SK-N-SH treated with all-trans-retinoic acid at 6 μM for 48 hours (cell line): Measurements from ENCODE around the gene DENND1A.

Experiments
- ATAC-seq: fragments of 200-7000 bp; cut with Tn5 transposase; 3 replicates; pipeline ENCODE4 v1.9.1; 2020; ENCODE audit warnings: mild to moderate bottlenecking, moderate library complexity
- ARNTL ChIP-seq: fragments of 450-650 bp; formaldehyde crosslinking; IDR thresholded peaks from 2 replicates; pipeline ENCODE4 v1.5.0; 2020; ENCODE audit warnings: low read depth, mild to moderate bottlenecking, moderate library complexity, borderline replicate concordance
- CSDC2 ChIP-seq: fragments of 250-450 bp; sonication (Bioruptor Pico); IDR thresholded peaks from 2 replicates; pipeline ENCODE4 v1.5.0; 2020; ENCODE audit warnings: mild to moderate bottlenecking, moderate library complexity
- ESRRG ChIP-seq: fragments of 250-450 bp; sonication (Bioruptor Pico); IDR thresholded peaks from 2 replicates; pipeline ENCODE4 v1.6.1; 2021; ENCODE audit warnings: mild to moderate bottlenecking
- GLIS3 ChIP-seq: fragments of 250-450 bp; sonication (Bioruptor Pico); IDR thresholded peaks from 2 replicates; pipeline ENCODE4 v1.5.0; 2020; ENCODE audit warnings: mild to moderate bottlenecking, moderate library complexity
- ISL1 ChIP-seq: fragments of 250-450 bp; sonication (Bioruptor Pico); IDR thresholded peaks from 2 replicates; pipeline ENCODE4 v2.1.2; 2022; ENCODE audit warnings: mild to moderate bottlenecking, moderate library complexity
- OSR1 ChIP-seq: fragments of 250-450 bp; sonication (Bioruptor Pico); IDR thresholded peaks from 2 replicates; pipeline ENCODE4 v1.8.0; 2022; ENCODE audit warnings: moderate library complexity, mild to moderate bottlenecking, inconsistent platforms
- PPARA ChIP-seq: fragments of 250-450 bp; sonication (Bioruptor Pico); IDR thresholded peaks from 2 replicates; pipeline ENCODE4 v1.5.0; 2020; ENCODE audit warnings: mild to moderate bottlenecking, borderline replicate concordance
- RARB ChIP-seq: fragments of 250-450 bp; sonication (Bioruptor Pico); IDR thresholded peaks from 2 replicates; pipeline ENCODE4 v1.8.0; 2021; ENCODE audit warnings: mild to moderate bottlenecking, moderate library complexity
- SNAI2 ChIP-seq: fragments of 250-450 bp; sonication (Bioruptor Pico); IDR thresholded peaks from 2 replicates; pipeline ENCODE4 v1.5.0; 2020; ENCODE audit warnings: mild to moderate bottlenecking, moderate library complexity
- TCF4 ChIP-seq: fragments of 250-450 bp; sonication (Bioruptor Pico); IDR thresholded peaks from 2 replicates; pipeline ENCODE4 v1.8.0; 2021; ENCODE audit warnings: mild to moderate bottlenecking, moderate library complexity, borderline replicate concordance
- TOX ChIP-seq: fragments of 250-450 bp; sonication (Bioruptor Pico); IDR thresholded peaks from 2 replicates; pipeline ENCODE4 v1.8.0; 2021; ENCODE audit warnings: mild to moderate bottlenecking, moderate library complexity, borderline replicate concordance
- ZC3H10 ChIP-seq: fragments of 250-450 bp; sonication (Bioruptor Pico); IDR thresholded peaks from 2 replicates; pipeline ENCODE4 v1.5.1; 2021; ENCODE audit warnings: mild to moderate bottlenecking, moderate library complexity
- ZFP3 ChIP-seq: fragments of 250-450 bp; sonication (Bioruptor Pico); IDR thresholded peaks from 2 replicates; pipeline ENCODE4 v1.5.0; 2020; ENCODE audit warnings: mild to moderate bottlenecking, moderate library complexity
- ZFP30 ChIP-seq: fragments of 450-650 bp; formaldehyde crosslinking; IDR thresholded peaks from 2 replicates; pipeline ENCODE4 v1.5.0; 2022; ENCODE audit warnings: mild to moderate bottlenecking, moderate library complexity
- ZNF70 ChIP-seq: fragments of 450-650 bp; formaldehyde crosslinking; IDR thresholded peaks from 2 replicates; pipeline ENCODE4 v1.5.0; 2020; ENCODE audit warnings: mild to moderate bottlenecking, moderate library complexity
- ZNF8 ChIP-seq: fragments of 450-650 bp; formaldehyde crosslinking; IDR thresholded peaks from 2 replicates; pipeline ENCODE4 v1.5.0; 2020; ENCODE audit warnings: mild to moderate bottlenecking, moderate library complexity
- TF ChIP-seq, protein P1 (sequence below): fragments of 250-450 bp; sonication (Bioruptor Pico); IDR thresholded peaks from 2 replicates; pipeline ENCODE4 v1.5.0; 2020; ENCODE audit warnings: mild to moderate bottlenecking, moderate library complexity
- TF ChIP-seq, protein P2 (sequence below): fragments of 250-450 bp; sonication (Bioruptor Pico); IDR thresholded peaks from 2 replicates; pipeline ENCODE4 v1.8.0; 2021; ENCODE audit warnings: low read depth, mild to moderate bottlenecking, moderate library complexity, borderline replicate concordance
- TF ChIP-seq, protein P3 (sequence below): fragments of 250-450 bp; sonication (Bioruptor Pico); IDR thresholded peaks from 2 replicates; pipeline ENCODE4 v1.5.1; 2020; ENCODE audit warnings: low read depth, mild to moderate bottlenecking, moderate library complexity

Gene DENND1A

DNA sequence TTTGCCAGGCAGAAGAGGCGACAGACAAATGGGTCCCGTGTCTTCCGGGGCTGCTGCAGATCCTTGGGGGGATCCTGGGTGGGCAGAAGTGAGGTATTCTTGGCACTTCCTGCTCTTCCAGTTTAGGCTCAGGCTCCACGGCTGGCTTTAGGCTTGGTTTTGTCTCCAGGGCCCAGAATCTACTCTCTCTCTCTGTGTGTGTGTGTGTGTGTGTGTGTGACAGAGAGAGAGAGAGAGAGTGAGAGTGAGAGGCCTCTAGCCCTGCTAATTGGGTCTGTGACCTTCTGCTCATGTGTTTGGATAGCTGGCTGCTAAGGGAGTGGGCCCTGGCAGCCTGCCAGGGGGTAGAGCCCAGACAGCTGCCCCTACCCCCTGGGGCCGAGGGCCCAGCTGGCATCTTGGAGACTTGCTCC, 534.6 kb downstream of the DENND1A start:
- no peak; the same call in 2 of the 3 replicates for ATAC-seq
- TF ChIP-seq ZNF8 (CRISPR knock-in tag) (no peak), ZNF70 (CRISPR knock-in tag) (no peak), ISL1 (CRISPR knock-in tag) (no peak), TOX (CRISPR knock-in tag) (no peak), ZFP30 (CRISPR knock-in tag) (no peak)
- TF ChIP-seq, protein P1, sequence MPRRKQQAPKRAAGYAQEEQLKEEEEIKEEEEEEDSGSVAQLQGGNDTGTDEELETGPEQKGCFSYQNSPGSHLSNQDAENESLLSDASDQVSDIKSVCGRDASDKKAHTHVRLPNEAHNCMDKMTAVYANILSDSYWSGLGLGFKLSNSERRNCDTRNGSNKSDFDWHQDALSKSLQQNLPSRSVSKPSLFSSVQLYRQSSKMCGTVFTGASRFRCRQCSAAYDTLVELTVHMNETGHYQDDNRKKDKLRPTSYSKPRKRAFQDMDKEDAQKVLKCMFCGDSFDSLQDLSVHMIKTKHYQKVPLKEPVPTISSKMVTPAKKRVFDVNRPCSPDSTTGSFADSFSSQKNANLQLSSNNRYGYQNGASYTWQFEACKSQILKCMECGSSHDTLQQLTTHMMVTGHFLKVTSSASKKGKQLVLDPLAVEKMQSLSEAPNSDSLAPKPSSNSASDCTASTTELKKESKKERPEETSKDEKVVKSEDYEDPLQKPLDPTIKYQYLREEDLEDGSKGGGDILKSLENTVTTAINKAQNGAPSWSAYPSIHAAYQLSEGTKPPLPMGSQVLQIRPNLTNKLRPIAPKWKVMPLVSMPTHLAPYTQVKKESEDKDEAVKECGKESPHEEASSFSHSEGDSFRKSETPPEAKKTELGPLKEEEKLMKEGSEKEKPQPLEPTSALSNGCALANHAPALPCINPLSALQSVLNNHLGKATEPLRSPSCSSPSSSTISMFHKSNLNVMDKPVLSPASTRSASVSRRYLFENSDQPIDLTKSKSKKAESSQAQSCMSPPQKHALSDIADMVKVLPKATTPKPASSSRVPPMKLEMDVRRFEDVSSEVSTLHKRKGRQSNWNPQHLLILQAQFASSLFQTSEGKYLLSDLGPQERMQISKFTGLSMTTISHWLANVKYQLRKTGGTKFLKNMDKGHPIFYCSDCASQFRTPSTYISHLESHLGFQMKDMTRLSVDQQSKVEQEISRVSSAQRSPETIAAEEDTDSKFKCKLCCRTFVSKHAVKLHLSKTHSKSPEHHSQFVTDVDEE (CRISPR knock-in tag) = no peak
- TF ChIP-seq, protein P2, sequence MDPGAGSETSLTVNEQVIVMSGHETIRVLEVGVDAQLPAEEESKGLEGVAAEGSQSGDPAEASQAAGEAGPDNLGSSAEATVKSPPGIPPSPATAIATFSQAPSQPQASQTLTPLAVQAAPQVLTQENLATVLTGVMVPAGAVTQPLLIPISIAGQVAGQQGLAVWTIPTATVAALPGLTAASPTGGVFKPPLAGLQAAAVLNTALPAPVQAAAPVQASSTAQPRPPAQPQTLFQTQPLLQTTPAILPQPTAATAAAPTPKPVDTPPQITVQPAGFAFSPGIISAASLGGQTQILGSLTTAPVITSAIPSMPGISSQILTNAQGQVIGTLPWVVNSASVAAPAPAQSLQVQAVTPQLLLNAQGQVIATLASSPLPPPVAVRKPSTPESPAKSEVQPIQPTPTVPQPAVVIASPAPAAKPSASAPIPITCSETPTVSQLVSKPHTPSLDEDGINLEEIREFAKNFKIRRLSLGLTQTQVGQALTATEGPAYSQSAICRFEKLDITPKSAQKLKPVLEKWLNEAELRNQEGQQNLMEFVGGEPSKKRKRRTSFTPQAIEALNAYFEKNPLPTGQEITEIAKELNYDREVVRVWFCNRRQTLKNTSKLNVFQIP (CRISPR knock-in tag) = no peak

DNA sequence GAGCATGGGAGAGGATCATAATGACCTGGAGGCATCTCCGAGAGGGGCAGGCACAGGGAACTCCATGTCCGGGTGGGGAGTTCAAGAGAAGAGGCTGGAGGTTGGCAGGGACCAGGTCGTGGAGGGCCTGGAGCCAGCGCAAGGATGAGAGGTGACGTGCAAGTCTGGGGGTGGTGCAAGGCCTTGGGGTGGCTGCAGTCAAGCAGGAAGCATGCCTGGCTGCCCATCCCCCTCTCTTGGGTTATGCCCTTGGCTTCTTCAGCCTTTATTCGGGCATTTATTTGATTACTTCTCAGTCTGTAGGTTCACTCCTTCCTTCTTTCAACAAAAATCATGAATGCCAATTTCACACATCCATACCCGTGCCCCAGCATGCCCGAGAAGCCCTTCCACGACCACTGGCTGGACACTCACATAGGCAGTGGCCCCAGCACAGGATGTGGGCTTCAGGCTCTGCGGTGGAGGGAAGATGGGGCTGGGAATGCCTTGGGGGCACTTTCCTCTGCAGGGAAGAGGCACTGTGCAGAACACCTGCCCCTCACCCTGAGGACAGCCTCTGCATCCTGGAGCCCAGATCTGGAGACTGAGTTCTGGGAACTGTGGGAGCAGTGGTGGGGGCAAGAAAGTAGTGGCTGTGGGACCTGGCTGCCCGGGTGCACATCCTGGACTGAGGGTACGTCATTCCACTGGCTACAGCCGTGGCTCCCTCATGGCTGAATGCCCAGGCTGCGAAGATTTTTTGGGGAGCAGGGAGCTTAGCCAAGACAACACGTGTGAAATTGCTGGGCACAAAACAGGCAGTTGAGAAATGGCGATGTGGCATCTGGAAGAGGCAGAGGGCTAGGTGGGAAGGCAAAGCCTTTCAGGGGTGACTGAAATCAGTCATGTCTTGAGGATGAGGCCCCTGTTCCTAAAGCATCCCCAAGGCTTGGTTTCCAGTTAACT, 535.4 kb downstream of the DENND1A start:
- TF ChIP-seq OSR1 (no peak), ZFP3 (no peak), TCF4 (CRISPR knock-in tag) (no peak), GLIS3 (no peak)
- TF ChIP-seq, protein P2 (CRISPR knock-in tag) = no peak
- TF ChIP-seq, protein P3, sequence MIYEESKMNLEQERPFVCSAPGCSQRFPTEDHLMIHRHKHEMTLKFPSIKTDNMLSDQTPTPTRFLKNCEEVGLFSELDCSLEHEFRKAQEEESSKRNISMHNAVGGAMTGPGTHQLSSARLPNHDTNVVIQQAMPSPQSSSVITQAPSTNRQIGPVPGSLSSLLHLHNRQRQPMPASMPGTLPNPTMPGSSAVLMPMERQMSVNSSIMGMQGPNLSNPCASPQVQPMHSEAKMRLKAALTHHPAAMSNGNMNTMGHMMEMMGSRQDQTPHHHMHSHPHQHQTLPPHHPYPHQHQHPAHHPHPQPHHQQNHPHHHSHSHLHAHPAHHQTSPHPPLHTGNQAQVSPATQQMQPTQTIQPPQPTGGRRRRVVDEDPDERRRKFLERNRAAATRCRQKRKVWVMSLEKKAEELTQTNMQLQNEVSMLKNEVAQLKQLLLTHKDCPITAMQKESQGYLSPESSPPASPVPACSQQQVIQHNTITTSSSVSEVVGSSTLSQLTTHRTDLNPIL (CRISPR knock-in tag) = no peak
- no peak for ATAC-seq

DNA sequence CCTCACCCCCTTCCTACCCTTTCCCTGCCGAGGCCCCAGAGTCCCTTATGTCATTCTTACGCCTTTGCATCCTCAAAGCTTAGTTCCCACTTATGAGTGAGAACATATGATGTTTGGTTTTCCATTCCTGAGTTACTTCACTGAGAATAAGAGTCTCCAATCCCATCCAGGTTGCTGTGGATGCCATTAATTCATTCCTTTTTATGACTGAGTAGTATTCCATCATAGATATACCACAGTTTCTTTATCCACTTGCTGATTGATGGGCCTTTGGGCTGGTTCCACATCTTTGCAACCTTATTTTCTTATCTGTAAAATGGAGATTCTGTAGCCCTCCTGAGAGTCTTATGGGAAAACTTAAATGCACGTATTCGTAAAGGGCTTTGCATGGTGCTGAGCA, 537.1 kb downstream of the DENND1A start:
- no peak for ATAC-seq
- TF ChIP-seq SNAI2 (CRISPR knock-in tag) (no peak), ZNF8 (CRISPR knock-in tag) (peak; percentile 94)

DNA sequence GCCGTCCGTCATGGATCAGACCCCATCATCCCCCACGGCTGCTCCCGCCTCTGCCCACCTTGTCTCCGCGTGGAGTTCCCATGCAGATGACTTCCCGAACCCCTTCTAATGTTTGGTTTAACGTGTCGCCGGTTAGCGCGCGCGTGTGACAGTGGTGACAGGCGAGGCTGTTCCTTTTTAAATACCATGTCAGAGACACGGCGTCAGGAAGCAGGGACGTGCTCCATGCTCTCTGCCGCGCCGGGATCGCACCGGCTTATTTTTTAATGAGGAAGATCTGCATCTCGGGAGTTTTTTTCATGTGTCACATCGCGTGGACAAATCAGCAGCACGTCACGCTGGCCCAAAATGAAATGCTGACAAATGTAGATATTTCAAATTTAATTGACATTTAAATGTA, 538.0 kb downstream of the DENND1A start:
- TF ChIP-seq PPARA (CRISPR knock-in tag) (no peak), ESRRG (CRISPR knock-in tag) (no peak), ZC3H10 (CRISPR knock-in tag) (no peak), RARB (CRISPR knock-in tag) (no peak)
- ATAC-seq = no peak

DNA sequence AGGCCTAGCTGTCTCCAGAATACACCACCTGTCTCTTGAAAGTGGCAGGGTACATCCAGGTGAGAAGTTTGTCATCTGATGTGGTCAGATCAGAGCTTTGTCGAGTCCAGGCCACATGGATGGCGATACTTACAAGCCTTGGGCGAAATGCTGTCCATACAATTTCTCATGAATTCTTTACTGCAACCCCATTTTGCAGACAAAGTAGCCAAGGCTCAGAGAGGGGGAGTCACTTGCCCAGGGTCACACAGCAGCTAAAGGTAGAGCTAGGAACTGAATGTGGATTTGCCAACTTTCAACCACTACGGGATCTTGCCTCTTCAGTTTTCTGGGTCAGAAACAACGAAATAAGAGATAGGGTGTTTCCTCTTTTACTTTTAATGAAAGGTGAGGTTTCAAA, 538.7 kb downstream of the DENND1A start:
- no peak for ATAC-seq
- TF ChIP-seq RARB (CRISPR knock-in tag) (no peak), TOX (CRISPR knock-in tag) (no peak), SNAI2 (CRISPR knock-in tag) (no peak), ISL1 (CRISPR knock-in tag) (no peak), CSDC2 (no peak), ARNTL (no peak)
- TF ChIP-seq, protein P2 (CRISPR knock-in tag) = no peak
